GM12872 (cell line): ENCODE measurements around the gene AFDN.

Experiments used
- TF ChIP-seq, protein P1 (sequence below): IDR thresholded peaks from 3 replicates; pipeline ENCODE4 v1.5.1; 2011; ENCODE audit warnings: low read depth, mild to moderate bottlenecking, low read length, moderate library complexity; ENCODE audit not compliant: insufficient read depth

Gene AFDN

DNA sequence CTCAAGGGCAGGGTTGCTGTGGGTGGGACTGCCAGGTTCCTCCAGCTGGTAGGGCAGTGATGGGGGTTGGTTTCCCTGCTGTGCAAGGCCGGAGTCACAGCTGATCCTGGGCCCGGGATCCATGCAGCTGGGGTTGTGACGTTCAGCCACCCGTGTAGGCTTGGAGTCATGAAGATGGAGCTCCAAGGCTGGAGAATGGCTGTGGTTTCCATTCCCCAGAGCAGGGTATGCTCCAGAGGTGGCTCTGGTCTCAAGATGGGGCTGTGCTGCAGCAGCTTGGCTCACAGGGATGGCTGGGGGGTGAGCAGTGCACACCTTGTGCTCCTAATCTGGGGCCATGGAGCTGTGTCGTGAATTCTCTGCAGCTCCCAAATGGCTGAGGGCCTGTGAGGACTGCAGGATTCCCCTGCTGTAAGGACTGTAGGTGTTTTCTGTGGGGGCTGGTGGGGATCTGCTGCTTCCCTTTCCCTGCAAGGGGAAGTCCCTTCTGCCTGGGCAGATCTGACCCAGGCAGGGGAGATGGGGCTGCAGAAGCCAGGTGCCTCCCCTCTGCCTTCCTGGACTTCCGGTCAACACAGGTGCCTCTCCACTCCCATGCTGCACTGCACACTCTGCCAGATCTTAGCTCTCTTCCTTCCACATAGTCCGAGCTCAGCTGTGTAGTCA lies 186.7 kb downstream of the AFDN start:
- TF ChIP-seq, protein P1, sequence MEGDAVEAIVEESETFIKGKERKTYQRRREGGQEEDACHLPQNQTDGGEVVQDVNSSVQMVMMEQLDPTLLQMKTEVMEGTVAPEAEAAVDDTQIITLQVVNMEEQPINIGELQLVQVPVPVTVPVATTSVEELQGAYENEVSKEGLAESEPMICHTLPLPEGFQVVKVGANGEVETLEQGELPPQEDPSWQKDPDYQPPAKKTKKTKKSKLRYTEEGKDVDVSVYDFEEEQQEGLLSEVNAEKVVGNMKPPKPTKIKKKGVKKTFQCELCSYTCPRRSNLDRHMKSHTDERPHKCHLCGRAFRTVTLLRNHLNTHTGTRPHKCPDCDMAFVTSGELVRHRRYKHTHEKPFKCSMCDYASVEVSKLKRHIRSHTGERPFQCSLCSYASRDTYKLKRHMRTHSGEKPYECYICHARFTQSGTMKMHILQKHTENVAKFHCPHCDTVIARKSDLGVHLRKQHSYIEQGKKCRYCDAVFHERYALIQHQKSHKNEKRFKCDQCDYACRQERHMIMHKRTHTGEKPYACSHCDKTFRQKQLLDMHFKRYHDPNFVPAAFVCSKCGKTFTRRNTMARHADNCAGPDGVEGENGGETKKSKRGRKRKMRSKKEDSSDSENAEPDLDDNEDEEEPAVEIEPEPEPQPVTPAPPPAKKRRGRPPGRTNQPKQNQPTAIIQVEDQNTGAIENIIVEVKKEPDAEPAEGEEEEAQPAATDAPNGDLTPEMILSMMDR, result no peak

- TF ChIP-seq, protein P1, result no peak
These were observed 187.7 kb downstream of the AFDN start for GRCh38 chr6:168014428-168014827.

GRCh38 chr6:168015009-168015408 lies 188.3 kb downstream of the AFDN start:
- TF ChIP-seq, protein P1, result no peak

DNA sequence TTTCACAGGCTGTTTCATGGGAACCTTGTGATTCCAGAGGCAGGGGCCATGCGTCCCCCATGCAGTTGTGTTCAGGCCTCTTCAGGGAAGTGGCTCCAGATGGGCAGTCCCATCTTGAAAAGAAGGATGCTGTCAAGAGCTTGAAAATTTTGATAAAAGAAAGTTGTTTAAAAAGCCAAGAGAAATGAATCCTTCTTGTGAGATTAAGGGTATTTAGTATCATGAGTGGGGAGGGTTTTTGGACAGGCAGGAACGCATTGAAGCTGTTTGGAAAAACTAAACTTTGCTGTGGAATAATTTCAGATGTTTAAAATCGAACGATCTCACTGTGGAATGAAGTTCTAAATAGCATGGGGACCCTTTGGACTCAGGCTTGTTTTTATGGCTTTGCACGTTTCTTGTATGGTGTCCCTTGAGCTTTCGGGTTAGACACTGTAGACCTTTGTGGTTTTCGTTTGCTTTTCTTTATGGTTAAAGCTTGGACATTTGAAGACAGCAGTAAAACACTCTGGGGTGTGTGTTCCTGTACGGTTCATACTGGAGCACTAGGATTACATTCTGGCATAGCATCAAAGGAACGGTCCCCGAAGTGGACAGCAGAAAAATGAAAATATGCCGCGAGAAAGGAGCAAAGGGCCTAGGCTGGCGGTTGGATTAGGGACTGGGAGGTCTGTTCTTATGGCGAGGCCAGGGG lies 188.9 kb downstream of the AFDN start:
- TF ChIP-seq, protein P1, result no peak

DNA sequence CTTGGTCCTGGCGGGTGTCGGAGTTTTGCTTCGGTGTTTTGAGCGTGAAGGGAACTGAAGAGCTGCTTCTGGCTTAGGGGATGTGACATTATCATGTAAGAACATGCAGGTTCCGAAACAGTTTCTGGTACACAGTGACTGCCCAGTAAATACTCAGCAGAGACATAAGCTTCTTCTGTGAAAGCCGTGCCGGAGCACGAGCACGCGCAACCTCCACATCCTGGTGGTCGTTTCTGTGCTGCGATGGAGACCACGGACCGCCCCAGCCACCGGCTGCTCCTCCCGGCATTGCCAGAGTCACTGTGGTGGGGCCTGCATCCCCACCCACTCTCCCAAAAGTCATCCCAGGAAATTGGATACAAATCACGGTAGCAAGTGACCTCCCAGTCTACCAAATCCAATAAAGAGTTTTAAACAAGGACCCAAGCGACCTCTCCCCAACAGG lies 189.5 kb downstream of the AFDN start:
- TF ChIP-seq, protein P1, result no peak

DNA sequence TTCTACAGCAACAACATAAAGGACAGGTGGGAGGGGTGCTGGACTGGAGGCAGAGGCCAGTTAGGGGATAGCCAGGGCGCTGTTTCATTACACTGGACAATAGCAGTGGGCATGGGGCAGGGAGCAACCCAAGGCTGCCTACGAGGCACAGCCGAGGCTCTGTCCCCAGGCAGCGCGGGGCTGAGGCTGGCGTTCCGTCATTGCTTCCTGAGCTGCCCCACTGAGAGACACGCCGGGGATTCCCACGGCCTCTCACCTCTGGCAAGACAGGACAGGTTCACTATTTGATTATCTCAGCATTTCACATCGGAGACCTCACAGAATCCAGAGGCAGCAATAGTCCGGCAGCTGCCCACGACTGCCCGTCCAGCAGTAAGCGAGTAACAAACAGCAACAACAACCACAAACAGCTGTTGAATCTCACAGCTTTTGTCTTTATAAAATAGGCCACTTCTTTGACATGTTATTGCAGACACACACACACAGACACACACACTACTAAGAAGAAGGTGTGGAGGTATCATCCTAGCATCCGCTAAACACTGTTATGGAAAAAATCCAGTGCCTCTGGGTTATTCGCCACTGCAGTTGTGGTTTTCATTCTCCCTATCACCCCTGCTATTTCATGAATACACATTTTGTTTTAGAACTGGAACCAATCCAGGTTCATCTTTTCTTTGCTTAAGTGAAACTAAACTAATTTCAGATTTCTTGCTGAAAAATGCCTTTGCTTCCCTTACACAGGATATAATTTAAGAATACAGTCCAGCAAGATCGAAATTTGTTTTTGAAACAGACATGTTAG lies 190.2 kb downstream of the AFDN start:
- TF ChIP-seq, protein P1, result no peak

DNA sequence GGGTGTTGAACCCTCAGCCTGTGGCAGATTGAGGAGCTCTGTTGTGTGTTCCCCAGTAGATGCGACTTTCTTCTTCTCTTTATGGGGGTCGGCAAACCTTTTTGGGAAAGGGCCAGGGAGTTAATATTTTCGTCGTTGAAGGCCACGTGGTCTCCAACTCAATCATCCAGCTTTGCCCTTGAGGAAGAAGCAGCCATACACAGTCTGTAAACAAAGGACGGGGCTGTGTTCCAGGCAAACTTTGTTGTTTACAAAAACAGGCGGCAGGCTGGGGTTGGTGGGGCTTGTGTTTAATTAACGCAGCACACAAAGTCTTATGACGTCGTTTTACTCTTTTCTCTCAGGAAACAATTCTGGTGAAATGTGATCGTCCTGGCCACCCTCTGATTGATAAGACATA lies 190.9 kb downstream of the AFDN start:
- TF ChIP-seq, protein P1, result no peak
